ENCODE results near the gene CHRND. TPM values are rescaled to one million over a fixed set of nuclear protein-coding genes. Genes with fewer than 3 reads are reported as not detected.

Gene CHRND
- polyA plus RNA-seq, 2 donors, result not detected

- Histone ChIP-seq H3K4me1 (ENCODE audit: control insufficient read depth in 2 of 2, insufficient read depth in 2 of 2, low read length in 1 of 2) (peaks cover 3 to 5% of the 10 kb centered on the region in 2 donors), H3K9me3 (ENCODE audit: control insufficient read depth in 2 of 2, insufficient read depth in 1 of 2, low read depth in 1 of 2, low read length in 1 of 2) (no peaks in the 10 kb centered on the region), H3K27me3 (ENCODE audit: control insufficient read depth in 1 of 2, insufficient read depth in 2 of 2, low read length in 2 of 2) (peaks cover 0 to 16% of the 10 kb centered on the region in 2 donors), H3K4me3 (ENCODE audit: low read depth in 1 of 2, low read length in 2 of 2) (no peak overlapping the region), H3K27ac (ENCODE audit: low read depth in 2 of 2, low read length in 1 of 2) (no peak overlapping the region), H3K36me3 (ENCODE audit: control insufficient read depth in 2 of 2, insufficient read depth in 2 of 2, low read length in 1 of 2) (no peaks in the 10 kb centered on the region)
- 59 to 61% methylated on average over 6 of the region's 6 CpGs for WGBS, 2 donors
These were observed 7.1 kb upstream of the CHRND start for GRCh38 chr2:232518844-232519243.

GRCh38 chr2:232519581-232520438 is 6.2 kb upstream of the CHRND start, which contains the start of gene PRSS56:
Gene PRSS56 (plus strand): TSS chr2:232520388. CDS start chr2:232520599, 211 bp downstream.
- WGBS, 2 donors, result 60 to 71% methylated on average over 18 to 19 of the region's 19 CpGs
- Histone ChIP-seq H3K36me3 (ENCODE audit: control insufficient read depth in 2 of 2, insufficient read depth in 2 of 2, low read length in 1 of 2) (no peaks in the 10 kb centered on the region), H3K27ac (ENCODE audit: low read depth in 2 of 2, low read length in 1 of 2) (no peak within 1 kb of the TSS), H3K27me3 (ENCODE audit: control insufficient read depth in 1 of 2, insufficient read depth in 2 of 2, low read length in 2 of 2) (peaks cover 0 to 24% of the 10 kb centered on the region in 2 donors), H3K9me3 (ENCODE audit: control insufficient read depth in 2 of 2, insufficient read depth in 1 of 2, low read depth in 1 of 2, low read length in 1 of 2) (no peaks in the 10 kb centered on the region), H3K4me3 (ENCODE audit: low read depth in 1 of 2, low read length in 2 of 2) (no peak within 1 kb of the TSS), H3K4me1 (ENCODE audit: control insufficient read depth in 2 of 2, insufficient read depth in 2 of 2, low read length in 1 of 2) (peaks cover 3 to 11% of the 10 kb centered on the region in 2 donors)

- Histone ChIP-seq H3K4me1 (ENCODE audit: control insufficient read depth in 2 of 2, insufficient read depth in 2 of 2, low read length in 1 of 2) (peaks cover 3 to 11% of the 10 kb centered on the region in 2 donors), H3K9me3 (ENCODE audit: control insufficient read depth in 2 of 2, insufficient read depth in 1 of 2, low read depth in 1 of 2, low read length in 1 of 2) (no peaks in the 10 kb centered on the region), H3K27ac (ENCODE audit: low read depth in 2 of 2, low read length in 1 of 2) (no peak overlapping the region), H3K4me3 (ENCODE audit: low read depth in 1 of 2, low read length in 2 of 2) (no peak overlapping the region), H3K27me3 (ENCODE audit: control insufficient read depth in 1 of 2, insufficient read depth in 2 of 2, low read length in 2 of 2) (peaks cover 0 to 24% of the 10 kb centered on the region in 2 donors), H3K36me3 (ENCODE audit: control insufficient read depth in 2 of 2, insufficient read depth in 2 of 2, low read length in 1 of 2) (no peaks in the 10 kb centered on the region)
- 73 to 74% methylated on average over 15 of the region's 15 CpGs for WGBS, 2 donors
These were observed 5.5 kb upstream of the CHRND start for GRCh38 chr2:232520489-232520888.

- H3K27ac ChIP-seq (ENCODE audit: low read depth in 2 of 2, low read length in 1 of 2), result no peak overlapping the region
- H3K4me3 ChIP-seq (ENCODE audit: low read depth in 1 of 2, low read length in 2 of 2), result no peak overlapping the region
- H3K9me3 ChIP-seq (ENCODE audit: control insufficient read depth in 2 of 2, insufficient read depth in 1 of 2, low read depth in 1 of 2, low read length in 1 of 2), result no peaks in the 10 kb centered on the region
- peaks cover 0 to 24% of the 10 kb centered on the region in 2 donors for H3K27me3 ChIP-seq (ENCODE audit: control insufficient read depth in 1 of 2, insufficient read depth in 2 of 2, low read length in 2 of 2)
- peaks cover 3 to 11% of the 10 kb centered on the region in 2 donors for H3K4me1 ChIP-seq (ENCODE audit: control insufficient read depth in 2 of 2, insufficient read depth in 2 of 2, low read length in 1 of 2)
- WGBS, 2 donors, result 83 to 86% methylated on average over 14 of the region's 14 CpGs
- H3K36me3 ChIP-seq (ENCODE audit: control insufficient read depth in 2 of 2, insufficient read depth in 2 of 2, low read length in 1 of 2), result no peaks in the 10 kb centered on the region
These were observed 4.9 kb upstream of the CHRND start for GRCh38 chr2:232521098-232521497.

- Histone ChIP-seq H3K27me3 (ENCODE audit: control insufficient read depth in 1 of 2, insufficient read depth in 2 of 2, low read length in 2 of 2) (peaks cover 0 to 24% of the 10 kb centered on the region in 2 donors), H3K36me3 (ENCODE audit: control insufficient read depth in 2 of 2, insufficient read depth in 2 of 2, low read length in 1 of 2) (no peaks in the 10 kb centered on the region), H3K9me3 (ENCODE audit: control insufficient read depth in 2 of 2, insufficient read depth in 1 of 2, low read depth in 1 of 2, low read length in 1 of 2) (no peaks in the 10 kb centered on the region), H3K4me3 (ENCODE audit: low read depth in 1 of 2, low read length in 2 of 2) (no peak overlapping the region), H3K27ac (ENCODE audit: low read depth in 2 of 2, low read length in 1 of 2) (no peak overlapping the region), H3K4me1 (ENCODE audit: control insufficient read depth in 2 of 2, insufficient read depth in 2 of 2, low read length in 1 of 2) (peaks cover 3 to 11% of the 10 kb centered on the region in 2 donors)
- 6 to 7% methylated on average over 46 to 66 of the region's 66 CpGs for WGBS, 2 donors
These were observed 3.9 kb upstream of the CHRND start for GRCh38 chr2:232521959-232522622.

GRCh38 chr2:232522623-232523401 is 3.1 kb upstream of the CHRND start:
- no peak overlapping the region for H3K4me3 ChIP-seq (ENCODE audit: low read depth in 1 of 2, low read length in 2 of 2)
- H3K27ac ChIP-seq (ENCODE audit: low read depth in 2 of 2, low read length in 1 of 2), result no peak overlapping the region
- no peaks in the 10 kb centered on the region for H3K36me3 ChIP-seq (ENCODE audit: control insufficient read depth in 2 of 2, insufficient read depth in 2 of 2, low read length in 1 of 2)
- no peaks in the 10 kb centered on the region for H3K9me3 ChIP-seq (ENCODE audit: control insufficient read depth in 2 of 2, insufficient read depth in 1 of 2, low read depth in 1 of 2, low read length in 1 of 2)
- H3K4me1 ChIP-seq (ENCODE audit: control insufficient read depth in 2 of 2, insufficient read depth in 2 of 2, low read length in 1 of 2), result peaks cover 3 to 11% of the 10 kb centered on the region in 2 donors
- WGBS, 2 donors, result 14 to 19% methylated on average over 43 to 46 of the region's 46 CpGs
- H3K27me3 ChIP-seq (ENCODE audit: control insufficient read depth in 1 of 2, insufficient read depth in 2 of 2, low read length in 2 of 2), result peaks cover 0 to 24% of the 10 kb centered on the region in 2 donors

GRCh38 chr2:232523402-232523681 is 2.6 kb upstream of the CHRND start:
- Histone ChIP-seq H3K27me3 (ENCODE audit: control insufficient read depth in 1 of 2, insufficient read depth in 2 of 2, low read length in 2 of 2) (peaks cover 0 to 24% of the 10 kb centered on the region in 2 donors), H3K4me3 (ENCODE audit: low read depth in 1 of 2, low read length in 2 of 2) (peak overlapping the region in 1 of 2 donors; percentile 1), H3K27ac (ENCODE audit: low read depth in 2 of 2, low read length in 1 of 2) (no peak overlapping the region), H3K9me3 (ENCODE audit: control insufficient read depth in 2 of 2, insufficient read depth in 1 of 2, low read depth in 1 of 2, low read length in 1 of 2) (no peaks in the 10 kb centered on the region), H3K36me3 (ENCODE audit: control insufficient read depth in 2 of 2, insufficient read depth in 2 of 2, low read length in 1 of 2) (no peaks in the 10 kb centered on the region), H3K4me1 (ENCODE audit: control insufficient read depth in 2 of 2, insufficient read depth in 2 of 2, low read length in 1 of 2) (peaks cover 3 to 11% of the 10 kb centered on the region in 2 donors)
- WGBS, 2 donors, result 11 to 12% methylated on average over 16 of the region's 16 CpGs

GRCh38 chr2:232523682-232524597 is 2.0 kb upstream of the CHRND start:
- 1% methylated on average over 70 to 75 of the region's 75 CpGs for whole genome bisulfite sequencing, 2 donors
- Histone ChIP-seq H3K36me3 (ENCODE audit: control insufficient read depth in 2 of 2, insufficient read depth in 2 of 2, low read length in 1 of 2) (no peaks in the 10 kb centered on the region), H3K4me3 (ENCODE audit: low read depth in 1 of 2, low read length in 2 of 2) (peak overlapping the region; percentile 1 to 13)

More at GRCh38 chr2:232523682-232524597, 2.0 kb upstream of the CHRND start:
- Histone ChIP-seq H3K27me3 (ENCODE audit: control insufficient read depth in 1 of 2, insufficient read depth in 2 of 2, low read length in 2 of 2) (peaks cover 0 to 24% of the 10 kb centered on the region in 2 donors), H3K27ac (ENCODE audit: low read depth in 2 of 2, low read length in 1 of 2) (no peak overlapping the region), H3K9me3 (ENCODE audit: control insufficient read depth in 2 of 2, insufficient read depth in 1 of 2, low read depth in 1 of 2, low read length in 1 of 2) (no peaks in the 10 kb centered on the region), H3K4me1 (ENCODE audit: control insufficient read depth in 2 of 2, insufficient read depth in 2 of 2, low read length in 1 of 2) (peaks cover 3 to 11% of the 10 kb centered on the region in 2 donors)
